Aorta (tissue), 5 donors: ENCODE results near the gene KRTAP2-1. TPM values are rescaled to one million over a fixed set of nuclear protein-coding genes. Genes with fewer than 3 reads are reported as not detected.
"Not testable (repeated sequence)": the region's sequence is repeated elsewhere in the genome, so short reads cannot be mapped to it uniquely, and the experiment has no call there.

ENCODE experiments used
- ATAC-seq: fragments of 200-7000 bp; cut with Tn5 transposase; one replicate; pipeline ENCODE4 v1.9.1; 2022; ENCODE audit warnings: moderate library complexity; ENCODE audit not compliant: low FRiP score
- DNase-seq, 2 donors: peaks; one replicate each; pipeline ENCODE4 v3.0.0-alpha.2; 2020
- H3K27ac ChIP-seq, 2 donors: one replicate each; pipeline ENCODE4 v1.5.1; 2013; ENCODE audit warnings: low read length in 2 of 2, mild to moderate bottlenecking in 2 of 2, moderate library complexity in 2 of 2, control low read depth in 1 of 2, inconsistent platforms in 1 of 2, low read depth in 1 of 2
- H3K27me3 ChIP-seq, 2 donors: one replicate each; pipeline ENCODE4 v1.6.1; 2013; ENCODE audit warnings: control low read depth in 1 of 2, low read length in 1 of 2, mild to moderate bottlenecking in 1 of 2, moderate library complexity in 1 of 2; ENCODE audit not compliant: insufficient read depth in 2 of 2, control insufficient read depth in 1 of 2
- H3K36me3 ChIP-seq, 2 donors: one replicate each; pipeline ENCODE4 v1.6.1; 2013; ENCODE audit warnings: control low read depth in 1 of 2, low read length in 1 of 2, mild to moderate bottlenecking in 1 of 2; ENCODE audit not compliant: insufficient read depth in 2 of 2, control insufficient read depth in 1 of 2
- H3K4me1 ChIP-seq, 2 donors: one replicate each; pipeline ENCODE4 v1.6.1; 2013; ENCODE audit warnings: low read length in 2 of 2, control low read depth in 1 of 2, mild to moderate bottlenecking in 1 of 2, moderate library complexity in 1 of 2; ENCODE audit not compliant: insufficient read depth in 2 of 2, control insufficient read depth in 1 of 2
- H3K4me3 ChIP-seq, 2 donors: one replicate each; pipeline ENCODE4 v1.5.1; 2013; ENCODE audit warnings: low read length in 2 of 2, control low read depth in 1 of 2, mild to moderate bottlenecking in 1 of 2
- H3K9me3 ChIP-seq: one replicate; pipeline ENCODE4 v1.6.1; 2013; ENCODE audit warnings: mild to moderate bottlenecking, low read length; ENCODE audit not compliant: control insufficient read depth
- WGBS, 2 donors: extraction: QIAGEN DNeasy Blood & Tissue Kit; methylation state at CpG; one replicate each; pipeline ENCODE4 v1.1.7; 2013; 5-methylcytosine and 5-hydroxymethylcytosine counted together
- intact Hi-C, 2 donors: fragments of 100-400 bp; cut with DNase I; formaldehyde crosslinking; loops; one replicate each; pipeline versions ENCODE4 v1.14.2 to v1.15.0; 2022
- polyA plus RNA-seq, 2 donors: library from polyadenylated mRNA; stranded (reverse); fragments of 200-250 nt; gene quantifications; one replicate each; pipeline ENCODE4 v1.2.3, GENCODE V29; 2013
- total RNA-seq, 2 donors: library from RNA; stranded (reverse); fragmentation: NEBNext Ultra II Directional; extraction: Animal tissue kit (Norgen Biotek cat#: 25700); gene quantifications; one replicate each; pipeline ENCODE4 v1.2.1, GENCODE V29; 2021
- donor health status: healthy with polysubstance abuse.
- donor health status: Bipolar disorder and iron deficiency.
- donor health status: DM: no; HTN: no; CAD: no.
- donor health status: DM: no; HTN: no; CAD: no.
- donor health status: DM: yes; HTN: yes; CAD: no.

The KRTAP2-1 gene
- total and polyA plus RNA-seq, 4 donors: not detected

- no peaks in the 10 kb centered on the region for H3K4me1 ChIP-seq
- H3K9me3 ChIP-seq: no peaks in the 10 kb centered on the region
- no peak for ATAC-seq
- no peak overlapping the region for H3K4me3 ChIP-seq
- no peak overlapping the region for H3K27ac ChIP-seq
- intact Hi-C loops: no loop called here
- DNase-seq: no peak
- H3K27me3 ChIP-seq: no peaks in the 10 kb centered on the region
- H3K36me3 ChIP-seq: no peaks in the 10 kb centered on the region
- 90% methylated on average over 5 of the region's 5 CpGs for WGBS, 2 donors
Observed at GRCh38 chr17:41071606-41072360, 24.7 kb upstream of the KRTAP2-1 start.

GRCh38 chr17:41069031-41069430 is 21.9 kb upstream of the KRTAP2-1 start:
- H3K27ac ChIP-seq: no peak overlapping the region
- H3K9me3 ChIP-seq: no peaks in the 10 kb centered on the region
- no peak overlapping the region for H3K4me3 ChIP-seq
- ATAC-seq (no peak), DNase-seq (no peak)
- no peaks in the 10 kb centered on the region for H3K36me3 ChIP-seq
- intact Hi-C loops: no loop called here
- no peaks in the 10 kb centered on the region for H3K4me1 ChIP-seq
- H3K27me3 ChIP-seq: no peaks in the 10 kb centered on the region
- WGBS, 2 donors: 76 to 78% methylated on average over 3 of the region's 3 CpGs

DNA sequence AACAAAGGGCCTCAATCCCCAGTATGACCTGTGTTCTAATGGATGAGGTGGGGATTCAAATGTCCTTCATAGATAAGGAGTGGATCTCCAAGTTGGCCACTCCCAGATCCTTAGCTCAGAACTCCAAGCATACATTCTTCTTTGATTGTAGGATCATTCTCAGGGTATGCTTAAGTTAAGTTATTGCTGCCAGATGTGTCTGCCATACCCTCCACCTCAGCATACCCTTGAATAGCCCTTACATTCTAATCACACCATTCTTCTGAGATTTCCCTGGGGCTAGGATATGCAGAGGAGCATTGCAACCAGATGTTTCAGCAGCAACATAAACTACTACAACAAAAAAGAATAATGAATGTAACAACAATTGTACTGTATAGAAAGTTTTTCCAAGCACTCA is 20.2 kb upstream of the KRTAP2-1 start:
- H3K9me3 ChIP-seq: no peaks in the 10 kb centered on the region
- H3K27ac ChIP-seq: no peak overlapping the region
- intact Hi-C loops: no loop called here
- H3K4me1 ChIP-seq: no peaks in the 10 kb centered on the region
- no peaks in the 10 kb centered on the region for H3K27me3 ChIP-seq
- DNase-seq (no peak), ATAC-seq (no peak)
- no peak overlapping the region for H3K4me3 ChIP-seq
- H3K36me3 ChIP-seq: no peaks in the 10 kb centered on the region

- Histone ChIP-seq H3K4me1 (no peaks in the 10 kb centered on the region), H3K4me3 (no peak within 1 kb of the TSS), H3K9me3 (no peaks in the 10 kb centered on the region), H3K27me3 (no peaks in the 10 kb centered on the region), H3K36me3 (no peaks in the 10 kb centered on the region), H3K27ac (no peak within 1 kb of the TSS)
- ATAC-seq (no peak), DNase-seq (no peak)
- intact Hi-C loops: no loop called here
- 84 to 91% methylated on average over 6 of the region's 6 CpGs for WGBS, 2 donors
Observed at GRCh38 chr17:41065829-41066624, 18.9 kb upstream of the KRTAP2-1 start, which contains the start of gene KRTAP2-4. KRTAP2-4 (minus strand) TSS chr17:41065879; CDS start chr17:41065845, 34 bp downstream.

GRCh38 chr17:41065016-41065689 is 18.0 kb upstream of the KRTAP2-1 start:
- H3K27me3 ChIP-seq, H3K4me1 ChIP-seq, H3K36me3 ChIP-seq, ATAC-seq, H3K27ac ChIP-seq, DNase-seq, H3K9me3 ChIP-seq, H3K4me3 ChIP-seq, intact Hi-C loops: not testable (repeated sequence)
- 68 to 74% methylated on average over 6 to 7 of the region's 16 CpGs for WGBS, 2 donors

DNA sequence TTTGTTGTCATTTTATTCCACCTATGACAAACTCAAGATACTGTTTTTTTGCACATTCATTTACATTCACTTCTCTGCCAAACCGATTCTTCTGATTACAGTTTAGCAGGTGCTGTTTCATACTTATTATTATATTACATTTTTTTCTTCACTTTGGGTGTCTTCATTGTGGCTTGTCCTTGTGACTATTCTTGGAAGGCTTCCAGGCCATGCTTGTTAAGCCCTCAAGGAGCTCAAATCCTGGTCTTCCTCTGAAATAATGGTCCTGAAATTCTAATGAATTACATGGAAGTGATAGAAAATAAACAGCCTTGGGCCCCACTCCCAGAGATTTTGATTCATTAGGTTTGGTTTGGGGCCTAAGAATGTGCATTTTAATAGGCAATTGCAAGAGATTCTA is 17.2 kb upstream of the KRTAP2-1 start:
- ATAC-seq (no peak), DNase-seq (no peak)
- 88 to 93% methylated on average over 1 of the region's 1 CpG for WGBS, 2 donors
- Histone ChIP-seq H3K4me1 (no peaks in the 10 kb centered on the region), H3K4me3 (no peak overlapping the region), H3K9me3 (no peaks in the 10 kb centered on the region), H3K27ac (no peak overlapping the region), H3K27me3 (no peaks in the 10 kb centered on the region), H3K36me3 (no peaks in the 10 kb centered on the region)
- intact Hi-C loops: no loop called here

DNA sequence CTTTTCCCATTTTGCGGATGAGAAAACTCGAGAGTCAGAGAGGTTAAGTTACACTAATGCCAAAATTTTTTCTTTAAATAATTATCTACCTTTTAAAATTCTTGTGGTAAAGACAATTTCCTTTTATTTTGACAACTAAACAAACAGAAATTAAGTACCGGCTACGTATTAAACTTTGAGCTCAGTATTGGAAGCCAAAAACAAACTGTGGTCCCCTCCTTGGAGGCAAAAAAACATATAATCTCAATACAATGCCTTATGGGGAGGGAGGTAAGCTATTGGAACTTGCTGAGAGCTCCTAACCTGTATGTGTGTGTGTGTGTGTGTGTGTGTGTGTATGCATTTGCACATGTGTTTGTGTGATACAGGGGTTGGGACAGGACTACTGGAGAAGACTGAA is 16.3 kb upstream of the KRTAP2-1 start:
- H3K4me1 ChIP-seq: no peaks in the 10 kb centered on the region
- no peak overlapping the region for H3K27ac ChIP-seq
- no peaks in the 10 kb centered on the region for H3K36me3 ChIP-seq
- no peak overlapping the region for H3K4me3 ChIP-seq
- H3K9me3 ChIP-seq: no peaks in the 10 kb centered on the region
- DNase-seq (no peak), ATAC-seq (no peak)
- no peaks in the 10 kb centered on the region for H3K27me3 ChIP-seq
- intact Hi-C loops: no loop called here
- WGBS, 2 donors: 89 to 90% methylated on average over 4 of the region's 4 CpGs

DNA sequence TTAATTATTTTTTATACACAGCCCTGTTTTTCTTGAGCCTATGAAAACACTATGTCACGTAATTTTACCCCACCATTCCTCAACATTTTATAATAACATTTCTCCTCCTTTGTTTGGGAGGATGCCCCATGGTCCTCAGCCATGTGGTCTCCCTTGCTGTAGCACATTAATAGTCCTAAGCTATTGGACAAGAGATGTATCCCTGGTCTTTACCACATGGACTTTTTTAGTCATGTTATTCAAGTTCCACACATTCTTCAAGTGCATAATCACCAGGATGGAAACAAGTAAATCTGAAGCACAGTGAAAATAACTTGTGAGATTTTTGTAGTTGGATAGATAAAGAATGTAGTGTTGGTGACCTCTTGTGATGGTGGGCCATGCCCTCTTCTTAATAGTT is 14.8 kb upstream of the KRTAP2-1 start:
- Histone ChIP-seq H3K27ac (peak overlapping the region in 1 of 2 donors; percentile 3), H3K4me1 (no peaks in the 10 kb centered on the region), H3K27me3 (no peaks in the 10 kb centered on the region), H3K4me3 (no peak overlapping the region), H3K36me3 (no peaks in the 10 kb centered on the region), H3K9me3 (no peaks in the 10 kb centered on the region)
- WGBS, 2 donors: 0 to 17% methylated on average over 1 of the region's 1 CpG
- DNase-seq (no peak), ATAC-seq (peak; percentile 48)
- intact Hi-C loops: no loop called here
